Measurements from ENCODE around the gene PILRA. TPM values are rescaled to one million over a fixed set of nuclear protein-coding genes. Genes with fewer than 3 reads are reported as not detected.

Gene PILRA
- total RNA-seq, 3 donors from 2014 or later = 4.3 to 9.9 (median 7.9) TPM

DNA sequence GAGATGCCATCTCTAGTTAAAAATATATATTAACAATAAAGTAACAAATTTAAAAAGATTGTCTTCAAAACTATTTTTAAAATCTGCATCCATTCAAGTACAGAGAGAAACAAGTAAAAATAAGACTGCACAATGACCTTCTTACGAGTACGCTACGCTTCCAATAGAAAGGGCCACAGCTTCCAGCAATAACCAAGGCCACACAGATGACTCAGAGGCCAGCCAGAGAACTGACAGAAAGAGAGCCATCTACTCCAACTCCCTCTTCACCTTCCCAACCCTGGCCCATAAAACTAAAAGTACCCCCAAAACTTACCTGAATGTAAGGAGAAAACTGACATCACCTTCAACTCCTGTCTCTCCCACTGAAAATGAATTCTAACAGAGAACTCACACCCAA, 26.8 kb downstream of the PILRA start:
- intact Hi-C loops (cut with DNase I; ENCODE audit: low total_unique reads) = no loop called here
- DNase-seq (ENCODE audit: low spot score in 2 of 2) = no peak
- H3K4me3 ChIP-seq = no peak overlapping the region
- H3K4me1 ChIP-seq = no peaks in the 10 kb centered on the region
- TF ChIP-seq POLR2AphosphoS5 (IDR thresholded peaks at IDR 0.05) (no peak), POLR2A (IDR thresholded peaks at IDR 0.05) (no peak)
- TF ChIP-seq, protein P1, sequence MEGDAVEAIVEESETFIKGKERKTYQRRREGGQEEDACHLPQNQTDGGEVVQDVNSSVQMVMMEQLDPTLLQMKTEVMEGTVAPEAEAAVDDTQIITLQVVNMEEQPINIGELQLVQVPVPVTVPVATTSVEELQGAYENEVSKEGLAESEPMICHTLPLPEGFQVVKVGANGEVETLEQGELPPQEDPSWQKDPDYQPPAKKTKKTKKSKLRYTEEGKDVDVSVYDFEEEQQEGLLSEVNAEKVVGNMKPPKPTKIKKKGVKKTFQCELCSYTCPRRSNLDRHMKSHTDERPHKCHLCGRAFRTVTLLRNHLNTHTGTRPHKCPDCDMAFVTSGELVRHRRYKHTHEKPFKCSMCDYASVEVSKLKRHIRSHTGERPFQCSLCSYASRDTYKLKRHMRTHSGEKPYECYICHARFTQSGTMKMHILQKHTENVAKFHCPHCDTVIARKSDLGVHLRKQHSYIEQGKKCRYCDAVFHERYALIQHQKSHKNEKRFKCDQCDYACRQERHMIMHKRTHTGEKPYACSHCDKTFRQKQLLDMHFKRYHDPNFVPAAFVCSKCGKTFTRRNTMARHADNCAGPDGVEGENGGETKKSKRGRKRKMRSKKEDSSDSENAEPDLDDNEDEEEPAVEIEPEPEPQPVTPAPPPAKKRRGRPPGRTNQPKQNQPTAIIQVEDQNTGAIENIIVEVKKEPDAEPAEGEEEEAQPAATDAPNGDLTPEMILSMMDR (IDR thresholded peaks at IDR 0.05) = no peak
- no peaks in the 10 kb centered on the region for H3K36me3 ChIP-seq
- H3K9me3 ChIP-seq = no peaks in the 10 kb centered on the region
- no peaks in the 10 kb centered on the region for H3K27me3 ChIP-seq
- H3K27ac ChIP-seq = no peak overlapping the region

DNA sequence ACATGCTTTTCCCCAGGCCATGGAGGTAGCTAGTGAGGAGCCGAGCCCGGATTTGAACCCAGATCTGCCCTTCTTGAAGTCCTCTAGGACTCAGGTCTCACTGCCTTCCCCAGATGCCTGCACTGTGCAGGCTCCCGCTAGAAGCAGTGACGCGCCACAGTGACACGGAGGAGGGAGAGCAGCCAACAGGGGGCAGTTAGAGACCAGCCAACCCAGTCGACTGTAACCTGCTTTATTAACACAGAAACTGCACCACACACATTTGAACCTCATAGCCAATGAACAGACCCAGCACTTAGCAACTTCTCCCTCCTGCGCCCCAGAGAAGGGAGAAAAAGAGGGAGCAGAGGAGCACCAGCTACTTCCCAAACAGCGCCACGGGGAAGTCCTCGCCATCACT, 27.4 kb downstream of the PILRA start:
- intact Hi-C loops (cut with DNase I; ENCODE audit: low total_unique reads) = no loop called here
- H3K36me3 ChIP-seq = no peaks in the 10 kb centered on the region
- H3K27me3 ChIP-seq = no peaks in the 10 kb centered on the region
- H3K4me3 ChIP-seq = no peak overlapping the region
- no peaks in the 10 kb centered on the region for H3K4me1 ChIP-seq
- H3K27ac ChIP-seq = no peak overlapping the region
- TF ChIP-seq POLR2AphosphoS5 (IDR thresholded peaks at IDR 0.05) (no peak), POLR2A (IDR thresholded peaks at IDR 0.05) (no peak)
- TF ChIP-seq, protein P1 (IDR thresholded peaks at IDR 0.05) = no peak
- no peak for DNase-seq (ENCODE audit: low spot score in 2 of 2)
- no peaks in the 10 kb centered on the region for H3K9me3 ChIP-seq

DNA sequence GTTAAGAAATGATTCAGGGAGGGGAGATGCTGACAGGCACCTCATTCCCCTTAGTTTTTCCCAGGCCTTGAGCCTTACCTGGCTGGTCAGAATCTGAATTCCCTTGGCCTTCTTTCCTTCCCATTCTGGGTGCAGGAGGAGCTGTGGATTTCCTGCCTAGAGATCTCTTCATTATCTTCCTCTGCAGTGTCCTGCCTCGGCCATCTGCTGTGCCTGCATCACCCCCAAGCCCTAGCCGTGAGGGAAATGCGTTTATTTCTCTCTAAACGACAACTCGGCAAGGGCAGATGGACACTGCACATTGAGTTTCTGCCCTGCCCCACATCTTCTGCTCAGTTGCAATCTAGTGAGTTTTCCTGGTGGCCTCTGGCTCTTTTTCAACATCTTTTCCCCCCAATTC, 28.5 kb downstream of the PILRA start:
- intact Hi-C loops (cut with DNase I; ENCODE audit: low total_unique reads) = no loop called here
- Histone ChIP-seq H3K4me3 (no peak overlapping the region), H3K27me3 (no peaks in the 10 kb centered on the region), H3K4me1 (no peaks in the 10 kb centered on the region), H3K36me3 (no peaks in the 10 kb centered on the region), H3K27ac (no peak overlapping the region), H3K9me3 (no peaks in the 10 kb centered on the region)
- TF ChIP-seq, protein P1 (IDR thresholded peaks at IDR 0.05) = no peak
- no peak for TF ChIP-seq POLR2AphosphoS5 (IDR thresholded peaks at IDR 0.05)
- DNase-seq (ENCODE audit: low spot score in 2 of 2) = no peak

DNA sequence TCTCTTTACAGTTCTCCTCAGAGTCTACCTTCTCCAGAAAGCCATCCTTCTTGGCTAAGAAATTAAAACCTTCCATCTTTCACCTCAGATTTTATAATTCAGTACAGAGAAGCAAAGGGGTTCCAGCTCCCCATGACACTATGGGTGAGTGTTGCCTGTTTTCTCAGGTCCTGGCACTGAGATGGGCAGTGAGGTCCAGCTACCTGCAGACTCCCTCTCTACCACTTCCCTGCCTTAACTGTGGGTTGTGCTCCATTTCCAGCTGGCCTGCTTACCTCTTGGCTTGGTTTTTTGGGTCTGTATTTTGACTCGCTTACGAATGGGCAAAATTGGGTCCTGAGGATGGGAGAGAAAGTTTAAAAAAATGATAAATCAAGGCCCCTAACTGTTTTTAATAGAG, 29.0 kb downstream of the PILRA start:
- DNase-seq (ENCODE audit: low spot score in 2 of 2) = no peak
- H3K9me3 ChIP-seq = no peaks in the 10 kb centered on the region
- TF ChIP-seq POLR2AphosphoS5 (IDR thresholded peaks at IDR 0.05) = no peak
- no peak for TF ChIP-seq POLR2A (IDR thresholded peaks at IDR 0.05)
- TF ChIP-seq, protein P1 (IDR thresholded peaks at IDR 0.05) = no peak
- no peak overlapping the region for H3K4me3 ChIP-seq
- H3K36me3 ChIP-seq = no peaks in the 10 kb centered on the region
- no peaks in the 10 kb centered on the region for H3K4me1 ChIP-seq
- intact Hi-C loops (cut with DNase I; ENCODE audit: low total_unique reads) = no loop called here
- H3K27ac ChIP-seq = no peak overlapping the region
- H3K27me3 ChIP-seq = no peaks in the 10 kb centered on the region

DNA sequence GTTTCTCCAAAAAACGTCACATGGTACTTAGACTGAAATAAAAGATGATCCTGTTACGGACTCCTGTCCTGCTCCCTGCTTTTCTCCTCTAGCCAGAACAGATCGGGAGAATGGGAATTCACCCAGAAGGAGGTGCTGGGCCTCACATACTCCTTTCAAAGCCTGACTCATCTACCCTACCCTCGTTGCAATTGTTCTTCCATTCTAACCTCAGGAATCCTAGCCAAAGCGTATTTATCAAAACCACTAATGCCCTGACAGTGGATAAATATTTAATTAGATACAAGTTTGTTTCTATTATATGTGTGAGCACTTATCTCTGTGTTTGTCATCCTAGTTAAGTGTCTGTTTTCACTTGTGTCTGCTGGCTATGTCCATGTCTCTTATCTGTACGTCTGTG, 33.5 kb downstream of the PILRA start:
- TF ChIP-seq, protein P1 (IDR thresholded peaks at IDR 0.05) = no peak
- TF ChIP-seq POLR2A (IDR thresholded peaks at IDR 0.05) = no peak
- no peak for TF ChIP-seq POLR2AphosphoS5 (IDR thresholded peaks at IDR 0.05)
- no peaks in the 10 kb centered on the region for H3K4me1 ChIP-seq
- intact Hi-C loops (cut with DNase I; ENCODE audit: low total_unique reads) = no loop called here
- no peaks in the 10 kb centered on the region for H3K36me3 ChIP-seq
- H3K9me3 ChIP-seq = no peaks in the 10 kb centered on the region
- no peak overlapping the region for H3K4me3 ChIP-seq
- H3K27ac ChIP-seq = no peak overlapping the region
- no peak for DNase-seq (ENCODE audit: low spot score in 2 of 2)
- H3K27me3 ChIP-seq = no peaks in the 10 kb centered on the region
